B cell (primary cell): ENCODE results near the gene SLIT3. TPM values are rescaled to one million over a fixed set of nuclear protein-coding genes. Genes with fewer than 3 reads are reported as not detected.

Experiments used
- ATAC-seq: fragments of 200-7000 bp; cut with Tn5 transposase; one replicate; pipeline ENCODE4 v1.10.0; 2021; ENCODE audit warnings: low read depth, mild to moderate bottlenecking, moderate number of reproducible peaks, moderate library complexity
- CTCF ChIA-PET: fragments of 350-600 bp; sonication (Branson Sonifier 250); formaldehyde crosslinking; loops from one replicate; lab custom pipeline; 2021; ENCODE audit warnings: antibody characterized with exemption, inconsistent platforms; lab: Charles Lee
- POLR2A ChIA-PET: fragments of 350-600 bp; sonication (Branson Sonifier 250); formaldehyde crosslinking; loops from one replicate; lab custom pipeline; 2021; ENCODE audit warnings: antibody characterized with exemption; lab: Charles Lee
- DNase-seq: peaks from one replicate; pipeline ENCODE4 v3.0.0; 2013
- H2AFZ ChIP-seq: 2 replicates; pipeline ENCODE4 v1.6.1; 2012; ENCODE audit warnings: mild to moderate bottlenecking, low read depth, low read length; ENCODE audit not compliant: insufficient read depth, poor library complexity, severe bottlenecking
- H3K27ac ChIP-seq, 2 donors: 1 replicate in 1 of 2; 2 replicates in 1 of 2; pipeline ENCODE4 v1.5.1; 2012 to 2013; ENCODE audit warnings: low read length in 2 of 2, mild to moderate bottlenecking in 2 of 2, moderate library complexity in 1 of 2
- H3K27me3 ChIP-seq, 4 experiments: fragments of 200-600 bp in 1 of 4; sonication (generic) in 1 of 4; replicated peaks in 1 of 4; 1 replicate in 2 of 4; 2 replicates in 2 of 4; pipeline versions ENCODE4 v1.6.1 to v1.7.0; 2013 to 2016; ENCODE audit warnings: low read length in 3 of 4, mild to moderate bottlenecking in 2 of 4, mixed read lengths in 1 of 4, moderate library complexity in 1 of 4; ENCODE audit not compliant: insufficient read depth in 4 of 4, control insufficient read depth in 3 of 4; ENCODE audit errors: control extremely low read depth in 1 of 4
- H3K36me3 ChIP-seq, 2 experiments: replicated peaks in 1 of 2; 1 replicate in 1 of 2; 2 replicates in 1 of 2; pipeline versions ENCODE4 v1.6.1 to v1.7.1; 2013; ENCODE audit warnings: low read length in 1 of 2; ENCODE audit not compliant: insufficient read depth in 2 of 2, control insufficient read depth in 1 of 2; ENCODE audit errors: control extremely low read depth in 1 of 2, extremely low read depth in 1 of 2
- H3K4me1 ChIP-seq, 2 donors: fragments of 200-600 bp in 1 of 2; sonication (generic) in 1 of 2; 1 replicate in 1 of 2; 2 replicates in 1 of 2; pipeline versions ENCODE4 v1.5.1 to v1.6.1; 2013 to 2017; ENCODE audit warnings: low read length in 2 of 2; ENCODE audit not compliant: control insufficient read depth in 2 of 2, insufficient read depth in 2 of 2
- H3K4me2 ChIP-seq: replicated peaks from 2 replicates; pipeline ENCODE3; 2012; ENCODE audit warnings: mild to moderate bottlenecking, low read depth, low read length; ENCODE audit not compliant: poor library complexity, severe bottlenecking
- H3K4me3 ChIP-seq, 5 experiments: fragments of 200-600 bp in 1 of 5; sonication (generic) in 1 of 5; 1 replicate in 3 of 5; 2 replicates in 2 of 5; pipeline versions ENCODE4 v1.5.1 to v1.7.0; 2011 to 2016; ENCODE audit warnings: low read length in 4 of 5, mild to moderate bottlenecking in 4 of 5, low read depth in 2 of 5, control low read depth in 1 of 5, moderate library complexity in 1 of 5; ENCODE audit not compliant: insufficient read depth in 1 of 5; ENCODE audit errors: control extremely low read depth in 1 of 5, extremely low read depth in 1 of 5
- H3K79me2 ChIP-seq: fragments of 200-600 bp; sonication (generic); one replicate; pipeline ENCODE4 v1.6.0; 2016; ENCODE audit warnings: low read length; ENCODE audit not compliant: control insufficient read depth, insufficient read depth
- H3K9ac ChIP-seq: fragments of 200-600 bp; sonication (generic); 2 replicates; pipeline ENCODE4 v1.6.1; 2017; ENCODE audit warnings: mild to moderate bottlenecking, low read length, moderate library complexity
- H3K9me3 ChIP-seq, 3 donors: one replicate each; pipeline versions ENCODE4 v1.6.1 to v1.7.1; 2013; ENCODE audit warnings: low read length in 2 of 3; ENCODE audit not compliant: control insufficient read depth in 2 of 3, insufficient read depth in 1 of 3; ENCODE audit errors: control extremely low read depth in 1 of 3
- H4K20me1 ChIP-seq: 2 replicates; pipeline ENCODE4 v1.6.0; 2012; ENCODE audit warnings: mild to moderate bottlenecking, low read length; ENCODE audit not compliant: insufficient read depth, control insufficient read depth, poor library complexity, severe bottlenecking
- H3K27ac Mint-ChIP-seq: one replicate; pipeline ENCODE4 v1.8.0; 2021; ENCODE audit warnings: mixed read lengths
- H3K27me3 Mint-ChIP-seq: one replicate; pipeline ENCODE4 v1.8.0; 2021; ENCODE audit warnings: mixed read lengths
- H3K4me1 Mint-ChIP-seq: one replicate; pipeline ENCODE4 v1.8.0; 2021; ENCODE audit warnings: mixed read lengths
- H3K4me3 Mint-ChIP-seq: one replicate; pipeline ENCODE4 v1.8.0; 2021; ENCODE audit warnings: mixed read lengths
- H3K9me3 Mint-ChIP-seq: one replicate; pipeline ENCODE4 v1.8.0; 2022; ENCODE audit warnings: mixed read lengths; ENCODE audit not compliant: insufficient read depth
- CTCF ChIP-seq: fragments of 200-600 bp; IDR thresholded peaks from one replicate; pipeline ENCODE4 v1.8.0; 2022; ENCODE audit warnings: antibody characterized with exemption, mild to moderate bottlenecking
- EZH2 ChIP-seq: IDR thresholded peaks from 2 replicates; pipeline ENCODE4 v1.6.1; 2012; ENCODE audit warnings: borderline replicate concordance, low read depth, mild to moderate bottlenecking, moderate library complexity, low read length; ENCODE audit not compliant: insufficient read depth, poor library complexity, severe bottlenecking
- WGBS: methylation state at CpG from one replicate; pipeline ENCODE4 v1.1.5; 2013; ENCODE audit warnings: missing lambda C conversion rate; ENCODE audit not compliant: insufficient coverage; 5-methylcytosine and 5-hydroxymethylcytosine counted together
- intact Hi-C: fragments of 100-400 bp; cut with micrococcal nuclease; formaldehyde crosslinking; loops from one replicate; pipeline ENCODE4 v1.10.0; 2022
- polyA plus RNA-seq: library from polyadenylated mRNA; depleted of rRNA; stranded (reverse); fragments of >200 nt; gene quantifications from 2 replicates; pipeline ENCODE4 v1.2.3, GENCODE V29; 2012
- total RNA-seq, 2 donors: library from RNA; stranded (reverse); fragments of 120-200 nt in 1 of 2; gene quantifications; 1 replicate in 1 of 2; 2 replicates in 1 of 2; pipeline versions ENCODE4 v1.2.3 to v1.2.4, GENCODE V29; 2013 to 2022

Gene SLIT3
- total and polyA plus RNA-seq, 2 donors (not counting 1 experiment from before 2014, with no cell fraction given) = not detected

- 90% methylated on average over 14 of the region's 15 CpGs for WGBS
- Histone ChIP-seq H3K9me3 (no peaks in the 10 kb centered on the region), H4K20me1 (no peaks in the 10 kb centered on the region), H3K9ac (no peak overlapping the region), H3K27ac (no peak overlapping the region), H3K4me2 (no peak overlapping the region), H3K36me3 (no peaks in the 10 kb centered on the region), H3K4me1 (no peaks in the 10 kb centered on the region), H3K27me3 (no peaks in the 10 kb centered on the region), H2AFZ (no peak overlapping the region), H3K4me3 (no peak overlapping the region), H3K79me2 (no peaks in the 10 kb centered on the region)
- Mint-ChIP-seq H3K4me1 (no peaks in the 10 kb centered on the region), H3K27me3 (peaks cover 3% of the 10 kb centered on the region), H3K27ac (no peak overlapping the region), H3K4me3 (no peak overlapping the region), H3K9me3 (no peaks in the 10 kb centered on the region)
- TF ChIP-seq EZH2 (no peak), CTCF (no peak)
- POLR2A ChIA-PET = no interaction called here
- no peak for ATAC-seq
- CTCF ChIA-PET = no interaction called here
- intact Hi-C loops = no loop called here
- DNase-seq = no peak
Observed at GRCh38 chr5:168707716-168708695, 592.9 kb downstream of the SLIT3 start.

GRCh38 chr5:168706655-168707069, 594.3 kb downstream of the SLIT3 start:
- Histone ChIP-seq H3K4me3 (no peak overlapping the region), H3K36me3 (no peaks in the 10 kb centered on the region), H3K79me2 (no peaks in the 10 kb centered on the region), H3K4me1 (no peaks in the 10 kb centered on the region), H3K27ac (no peak overlapping the region), H3K9ac (no peak overlapping the region), H4K20me1 (no peaks in the 10 kb centered on the region), H3K9me3 (no peaks in the 10 kb centered on the region), H3K27me3 (no peaks in the 10 kb centered on the region), H3K4me2 (no peak overlapping the region), H2AFZ (no peak overlapping the region)
- H3K27ac Mint-ChIP-seq = no peak overlapping the region
- POLR2A ChIA-PET = no interaction called here
- no peak for TF ChIP-seq EZH2
- TF ChIP-seq CTCF = no peak
- 68% methylated on average over 5 of the region's 5 CpGs for WGBS
- H3K27me3 Mint-ChIP-seq = peaks cover 3% of the 10 kb centered on the region
- DNase-seq = no peak
- no peak for ATAC-seq
- no peak overlapping the region for H3K4me3 Mint-ChIP-seq
- H3K4me1 Mint-ChIP-seq = no peaks in the 10 kb centered on the region
- CTCF ChIA-PET = no interaction called here
- H3K9me3 Mint-ChIP-seq = no peaks in the 10 kb centered on the region
- intact Hi-C loops = no loop called here
